ENCODE data around the gene EFNB3. TPM values are rescaled to one million over a fixed set of nuclear protein-coding genes. Genes with fewer than 3 reads are reported as not detected.

EFNB3 gene
- total and polyA plus RNA-seq, 2 of the 13 experiments (the other 11 are each of a cell fraction or from before 2014, with no cell fraction given) = 0.07 to 0.25 TPM

DNA sequence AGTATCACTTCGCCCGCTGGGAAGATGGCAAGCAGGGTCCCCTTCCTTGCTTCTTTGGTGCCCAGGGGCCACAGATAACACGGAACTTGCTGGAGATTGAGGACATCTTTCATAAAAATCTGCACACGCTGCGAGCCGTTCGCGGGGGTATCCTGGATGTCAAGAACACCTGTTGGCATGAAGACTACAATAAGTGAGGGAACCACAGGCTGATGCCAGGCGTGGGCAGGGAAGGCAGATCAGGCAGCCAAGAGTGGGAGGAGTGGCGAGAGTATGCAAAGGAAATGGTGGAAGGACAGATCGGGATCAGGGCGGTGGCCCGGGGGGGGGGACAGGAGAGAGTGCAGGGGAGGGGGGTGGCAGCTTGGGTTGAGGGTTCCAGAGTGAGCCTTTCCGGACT lies 34.7 kb downstream of the EFNB3 start (continued):
- TF ChIP-seq ZNF280D (CRISPR knock-in tag; IDR thresholded peaks at IDR 0.05) = no peak
- no peak for TF ChIP-seq TCF12 (IDR thresholded peaks at IDR 0.05)
- TF ChIP-seq TCF12 (CRISPR knock-in tag; IDR thresholded peaks at IDR 0.05) = no peak
- TF ChIP-seq BORCS8-MEF2B (CRISPR knock-in tag; IDR thresholded peaks at IDR 0.05) = no peak
- no peak for TF ChIP-seq FOXK2 (IDR thresholded peaks at IDR 0.05)
- TF ChIP-seq SNAPC2 (CRISPR knock-in tag; IDR thresholded peaks at IDR 0.05) = no peak
- TF ChIP-seq PLRG1 (conservative IDR thresholded peaks at IDR 0.05) = no peak

GRCh38 chr17:7740481-7741001 lies 35.5 kb downstream of the EFNB3 start:
- TF ChIP-seq SRY (CRISPR knock-in tag; IDR thresholded peaks at IDR 0.05) (no peak), EZH2 (conservative IDR thresholded peaks at IDR 0.05; ENCODE audit: low read depth, low read length) (0 out of 2 replicates have a peak, but pooled peaks have one; percentile 35)
- Histone ChIP-seq H3K27me3 (ENCODE audit: control insufficient read depth in 1 of 2, insufficient read depth in 2 of 2, low read length in 2 of 2) (peaks cover 11 to 54% of the 10 kb centered on the region in 2 experiments), H3K9me3 (ENCODE audit: low read length) (no peaks in the 10 kb centered on the region), H3K36me3 (replicated peaks in 1 of 2; ENCODE audit: control insufficient read depth in 1 of 2, insufficient read depth in 2 of 2, low read length in 2 of 2) (no peaks in the 10 kb centered on the region), H3K79me2 (ENCODE audit: insufficient read depth, low read length) (no peaks in the 10 kb centered on the region), H3K4me2 (ENCODE audit: low read depth, low read length) (no peak overlapping the region), H3K9ac (ENCODE audit: insufficient read depth, low read depth, low read length) (no peak overlapping the region), H2AFZ (ENCODE audit: low read length) (no peak overlapping the region), H3K4me3 (replicated peaks in 1 of 3; ENCODE audit: insufficient read depth in 1 of 3, low read depth in 2 of 3, low read length in 3 of 3) (no peak overlapping the region), H4K20me1 (ENCODE audit: insufficient read depth, low read length) (no peaks in the 10 kb centered on the region), H3K27ac (ENCODE audit: extremely low read length, insufficient read depth, low read length) (no peak overlapping the region), H3K4me1 (ENCODE audit: insufficient read depth, low read length) (peaks cover 14% of the 10 kb centered on the region)
- DNase-seq (ENCODE audit: low spot score) (no peak), FAIRE-seq (no peak), ATAC-seq (no peak)
- intact Hi-C loops (cut with micrococcal nuclease; ENCODE audit: unreplicated experiment) = loop anchor here (5.0 kb wide), 2 partner anchors 82 to 252 kb away; no protein-coding TSS in a partner anchor
- 41% methylated on average over 37 of the region's 42 CpGs for WGBS (ENCODE audit: low lambda C conversion rate)
- BruUV-seq (replicated peaks) = no TSS peak
- CTCF ChIA-PET (ENCODE audit: low intra/inter-chr PET ratio, low total read pairs) = no interaction called here
- POLR2A ChIA-PET = no interaction called here
- in situ Hi-C loops (cut with HindIII; ENCODE audit: extremely low pct_ligation_motif_present, low pct_unique_long_range_greater_than_20kb) = no loop called here

Data from HepG2 (cell line).